ENCODE measurements around the gene ANKRD13A. TPM values are rescaled to one million over a fixed set of nuclear protein-coding genes. Genes with fewer than 3 reads are reported as not detected.

Gene ANKRD13A
- total RNA-seq, 1 donor from 2014 or later = 55.4 TPM

DNA sequence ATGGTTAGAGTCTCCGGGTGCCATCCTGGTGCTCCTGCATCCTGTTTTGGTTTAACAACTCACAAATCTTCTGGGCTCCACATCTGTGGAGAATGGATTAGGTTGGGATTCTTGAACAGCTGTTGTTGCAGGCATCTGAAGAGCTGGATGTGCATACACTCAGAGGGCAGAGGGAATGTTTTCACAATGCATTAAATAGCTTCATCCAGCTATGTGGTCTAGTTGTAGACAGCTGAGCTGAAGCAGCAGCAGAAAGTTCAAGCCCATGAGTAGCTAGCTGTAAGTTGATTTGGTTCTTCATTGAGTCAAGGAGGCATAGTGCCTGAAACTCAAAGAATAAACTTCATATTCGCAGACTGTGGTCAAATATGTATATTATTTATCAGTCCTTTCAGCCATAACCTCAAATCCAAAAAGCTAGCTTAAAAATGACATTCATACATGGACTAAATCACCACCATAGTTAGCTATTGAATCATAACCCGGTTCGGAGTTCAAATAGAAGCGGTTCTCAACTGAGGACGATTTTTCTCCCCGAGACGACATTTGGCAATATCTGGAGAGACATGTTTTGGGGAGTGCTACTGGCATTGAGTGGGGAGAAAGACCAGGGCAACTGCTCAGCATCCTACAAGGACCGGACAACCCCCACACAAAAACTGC lies 858 bp upstream of the ANKRD13A start:
- Mint-ChIP-seq H3K27ac (ENCODE audit: unreplicated experiment) (peak overlapping the region; percentile 98), H3K4me1 (ENCODE audit: unreplicated experiment) (peaks cover 41% of the 10 kb centered on the region), H3K27me3 (ENCODE audit: unreplicated experiment) (peaks cover 14% of the 10 kb centered on the region), H3K9me3 (ENCODE audit: unreplicated experiment) (no peaks in the 10 kb centered on the region), H3K36me3 (ENCODE audit: low read depth, unreplicated experiment) (peaks cover 21% of the 10 kb centered on the region), H3K4me3 (ENCODE audit: unreplicated experiment) (peak overlapping the region; percentile 94)
- DNase-seq (ENCODE audit: low spot score) = no peak
- TF ChIP-seq, protein P1, sequence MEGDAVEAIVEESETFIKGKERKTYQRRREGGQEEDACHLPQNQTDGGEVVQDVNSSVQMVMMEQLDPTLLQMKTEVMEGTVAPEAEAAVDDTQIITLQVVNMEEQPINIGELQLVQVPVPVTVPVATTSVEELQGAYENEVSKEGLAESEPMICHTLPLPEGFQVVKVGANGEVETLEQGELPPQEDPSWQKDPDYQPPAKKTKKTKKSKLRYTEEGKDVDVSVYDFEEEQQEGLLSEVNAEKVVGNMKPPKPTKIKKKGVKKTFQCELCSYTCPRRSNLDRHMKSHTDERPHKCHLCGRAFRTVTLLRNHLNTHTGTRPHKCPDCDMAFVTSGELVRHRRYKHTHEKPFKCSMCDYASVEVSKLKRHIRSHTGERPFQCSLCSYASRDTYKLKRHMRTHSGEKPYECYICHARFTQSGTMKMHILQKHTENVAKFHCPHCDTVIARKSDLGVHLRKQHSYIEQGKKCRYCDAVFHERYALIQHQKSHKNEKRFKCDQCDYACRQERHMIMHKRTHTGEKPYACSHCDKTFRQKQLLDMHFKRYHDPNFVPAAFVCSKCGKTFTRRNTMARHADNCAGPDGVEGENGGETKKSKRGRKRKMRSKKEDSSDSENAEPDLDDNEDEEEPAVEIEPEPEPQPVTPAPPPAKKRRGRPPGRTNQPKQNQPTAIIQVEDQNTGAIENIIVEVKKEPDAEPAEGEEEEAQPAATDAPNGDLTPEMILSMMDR (IDR thresholded peaks at IDR 0.05; ENCODE audit: unreplicated experiment) = no peak

DNA sequence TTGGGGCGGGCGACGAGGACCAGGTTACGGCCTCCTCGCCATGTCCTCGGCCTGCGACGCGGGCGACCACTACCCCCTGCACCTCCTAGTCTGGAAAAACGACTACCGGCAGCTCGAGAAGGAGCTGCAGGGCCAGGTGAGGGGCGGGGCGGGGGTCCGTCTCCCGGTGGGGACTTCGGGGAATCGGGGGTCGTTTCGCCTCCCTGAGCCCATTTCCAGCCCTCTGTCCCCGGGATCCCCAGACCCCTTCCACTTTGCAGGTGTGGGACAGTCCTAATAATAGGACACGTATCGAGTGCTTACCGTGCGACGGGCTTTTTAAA lies 380 bp downstream of the ANKRD13A start:
- no peaks in the 10 kb centered on the region for H3K9me3 Mint-ChIP-seq (ENCODE audit: unreplicated experiment)
- H3K36me3 Mint-ChIP-seq (ENCODE audit: low read depth, unreplicated experiment) = peaks cover 21% of the 10 kb centered on the region
- H3K27ac Mint-ChIP-seq (ENCODE audit: unreplicated experiment) = peak overlapping the region; percentile 91
- TF ChIP-seq, protein P1 (IDR thresholded peaks at IDR 0.05; ENCODE audit: unreplicated experiment) = no peak
- H3K4me3 Mint-ChIP-seq (ENCODE audit: unreplicated experiment) = peak overlapping the region; percentile 99
- no peak for DNase-seq (ENCODE audit: low spot score)
- peaks cover 14% of the 10 kb centered on the region for H3K27me3 Mint-ChIP-seq (ENCODE audit: unreplicated experiment)
- H3K4me1 Mint-ChIP-seq (ENCODE audit: unreplicated experiment) = peaks cover 29% of the 10 kb centered on the region

- H3K4me3 Mint-ChIP-seq (ENCODE audit: unreplicated experiment) = peak overlapping the region; percentile 99
- H3K27me3 Mint-ChIP-seq (ENCODE audit: unreplicated experiment) = peaks cover 12% of the 10 kb centered on the region
- H3K4me1 Mint-ChIP-seq (ENCODE audit: unreplicated experiment) = peaks cover 25% of the 10 kb centered on the region
- DNase-seq (ENCODE audit: low spot score) = no peak
- H3K27ac Mint-ChIP-seq (ENCODE audit: unreplicated experiment) = peak overlapping the region; percentile 91
- peaks cover 21% of the 10 kb centered on the region for H3K36me3 Mint-ChIP-seq (ENCODE audit: low read depth, unreplicated experiment)
- TF ChIP-seq, protein P1 (IDR thresholded peaks at IDR 0.05; ENCODE audit: unreplicated experiment) = no peak
- H3K9me3 Mint-ChIP-seq (ENCODE audit: unreplicated experiment) = no peaks in the 10 kb centered on the region
Measured at GRCh38 chr12:109999983-110000505, 814 bp downstream of the ANKRD13A start.

DNA sequence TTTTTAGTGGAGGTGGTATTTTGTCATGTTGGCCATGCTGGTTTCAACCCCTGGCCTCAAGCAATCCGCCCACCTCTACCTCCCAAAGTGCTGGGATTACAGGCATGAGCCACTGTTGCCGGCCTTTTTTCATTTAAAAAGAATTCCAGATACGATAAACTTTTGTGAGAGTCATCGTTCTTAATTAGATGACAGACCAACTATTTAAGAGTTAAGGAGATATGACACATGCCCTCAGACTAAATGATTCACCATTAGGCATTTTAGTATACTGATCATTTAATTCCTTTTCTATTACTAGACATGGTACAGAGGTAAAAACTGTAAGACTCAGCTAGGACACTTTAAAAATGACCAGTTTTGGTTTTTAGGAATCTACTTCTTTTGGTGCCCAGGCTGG lies 2.4 kb downstream of the ANKRD13A start:
- no peaks in the 10 kb centered on the region for H3K9me3 Mint-ChIP-seq (ENCODE audit: unreplicated experiment)
- no peak for DNase-seq (ENCODE audit: low spot score)

More for the DNA sequence above, 2.4 kb downstream of the ANKRD13A start:
- TF ChIP-seq, protein P1 (IDR thresholded peaks at IDR 0.05; ENCODE audit: unreplicated experiment) = no peak
- H3K27ac Mint-ChIP-seq (ENCODE audit: unreplicated experiment) = no peak overlapping the region
- H3K36me3 Mint-ChIP-seq (ENCODE audit: low read depth, unreplicated experiment) = peaks cover 20% of the 10 kb centered on the region
- peaks cover 18% of the 10 kb centered on the region for H3K4me1 Mint-ChIP-seq (ENCODE audit: unreplicated experiment)
- H3K4me3 Mint-ChIP-seq (ENCODE audit: unreplicated experiment) = no peak overlapping the region
- peaks cover 7% of the 10 kb centered on the region for H3K27me3 Mint-ChIP-seq (ENCODE audit: unreplicated experiment)
